IPS-NIHi11 (cell line): ENCODE measurements around the gene RPL18A.

Experiments
- DNase-seq: peaks from one replicate; pipeline ENCODE4 v3.0.0; 2012; ENCODE audit warnings: mixed read lengths, low spot score

Gene RPL18A

GRCh38 chr19:17910791-17911360 is 51.2 kb downstream of the RPL18A start:
- DNase-seq, result no peak
